ENCODE measurements around the gene NTF4. TPM values are rescaled to one million over a fixed set of nuclear protein-coding genes. Genes with fewer than 3 reads are reported as not detected.

The NTF4 gene
- total and polyA plus RNA-seq, 2 of the 8 experiments (the other 6 are each of a cell fraction or from before 2014, with no cell fraction given) = 3.1 to 6.5 TPM

GRCh38 chr19:49113762-49114629, 49.4 kb upstream of the NTF4 start, which contains the start of gene LIN7B (continued):
- no peak for TF ChIP-seq POLR2AphosphoS5 (IDR thresholded peaks at IDR 0.05; ENCODE audit: low read depth, low read length)
- TF ChIP-seq ZNF274 (IDR thresholded peaks at IDR 0.05; ENCODE audit: borderline replicate concordance, extremely low read depth, low read length) = no peak
- TF ChIP-seq ATF3 (IDR thresholded peaks at IDR 0.05; ENCODE audit: insufficient read depth, low read depth, low read length) = peak; percentile 65; the same call in 1 of the 2 replicates
- no peak for TF ChIP-seq POLR2A (IDR thresholded peaks at IDR 0.05; ENCODE audit: control extremely low read depth in 1 of 2, low read depth in 2 of 2, low read length in 2 of 2)
- TF ChIP-seq, protein P1, sequence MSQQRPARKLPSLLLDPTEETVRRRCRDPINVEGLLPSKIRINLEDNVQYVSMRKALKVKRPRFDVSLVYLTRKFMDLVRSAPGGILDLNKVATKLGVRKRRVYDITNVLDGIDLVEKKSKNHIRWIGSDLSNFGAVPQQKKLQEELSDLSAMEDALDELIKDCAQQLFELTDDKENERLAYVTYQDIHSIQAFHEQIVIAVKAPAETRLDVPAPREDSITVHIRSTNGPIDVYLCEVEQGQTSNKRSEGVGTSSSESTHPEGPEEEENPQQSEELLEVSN (IDR thresholded peaks at IDR 0.05) = no peak
- TF ChIP-seq CTCF (IDR thresholded peaks at IDR 0.05; ENCODE audit: control extremely low read depth in 1 of 3, insufficient read depth in 1 of 3, low read depth in 1 of 3, low read length in 3 of 3) = peak in 2 of 3 experiments; percentile 12 to 19; a peak in 2 of 4 replicates
- peak; percentile 17; the same call in 1 of the 2 replicates for TF ChIP-seq TBP (IDR thresholded peaks at IDR 0.05; ENCODE audit: low read depth, low read length)

Data from H1 (cell line).